DMS79 treated with DMSO at 0.1 percent for 48 hours (cell line): ENCODE results near the gene IRF2BP2.
A peak's percentile ranks its signal among the peaks of the same experiment; 100 is the strongest.

ENCODE experiments used
- DNase-seq: peaks from one replicate; lab custom pipeline; 2025; lab: John Stamatoyannopoulos, UW

The IRF2BP2 gene

DNA sequence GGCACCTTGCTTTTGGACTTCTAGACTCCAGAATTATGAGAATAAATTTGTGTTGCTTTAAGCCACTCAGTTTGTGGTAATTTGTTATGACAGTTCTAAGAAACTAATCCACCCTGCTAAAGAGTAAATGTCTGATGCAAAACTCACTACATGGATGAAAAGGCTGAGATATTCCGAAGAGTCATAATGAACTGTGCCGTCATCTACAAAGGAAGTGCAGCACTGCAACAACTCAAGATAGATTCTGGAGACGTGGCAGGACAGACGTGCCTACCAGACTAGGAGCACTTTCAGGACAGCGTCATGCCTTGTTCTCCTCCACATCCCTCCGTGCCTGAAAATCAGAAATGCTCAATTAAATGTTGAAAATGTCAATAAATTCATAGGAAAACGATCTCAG, 24.4 kb upstream of the IRF2BP2 start:
- no peak for DNase-seq

DNA sequence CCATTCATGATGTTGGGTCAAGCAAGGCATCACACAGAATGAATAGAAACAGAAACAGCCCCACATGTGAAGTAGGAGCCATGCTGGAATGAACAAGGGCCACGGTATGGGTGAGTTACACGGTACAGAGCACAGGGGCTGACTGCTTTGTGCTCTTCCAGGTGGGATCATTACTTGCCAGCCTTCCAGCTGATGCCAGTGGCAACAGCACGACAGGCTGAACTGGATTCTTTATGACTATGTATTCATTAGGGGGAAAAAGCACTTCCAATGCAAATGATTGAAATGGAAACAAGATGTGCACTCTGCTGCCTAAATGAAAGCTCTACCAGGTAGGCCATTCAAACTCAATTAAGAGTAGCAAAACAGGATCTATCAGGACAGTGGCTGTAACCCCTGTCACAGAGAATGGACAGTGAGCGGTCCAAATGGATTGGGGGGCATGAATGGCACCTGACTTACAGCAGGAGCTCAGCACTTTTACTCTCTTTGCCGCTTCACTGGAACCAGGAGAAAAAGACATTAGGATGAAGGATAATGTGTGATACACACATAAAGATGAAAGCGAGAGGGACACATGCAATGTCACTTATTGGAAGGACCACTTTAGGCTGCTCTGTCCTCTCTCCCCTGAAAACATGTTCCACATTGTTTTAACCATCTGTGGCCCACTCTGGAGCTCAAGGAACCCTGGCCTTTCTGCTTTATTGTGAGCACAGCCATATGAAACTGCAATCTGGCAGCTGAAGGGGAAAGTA, 23.4 kb upstream of the IRF2BP2 start:
- no peak for DNase-seq

DNA sequence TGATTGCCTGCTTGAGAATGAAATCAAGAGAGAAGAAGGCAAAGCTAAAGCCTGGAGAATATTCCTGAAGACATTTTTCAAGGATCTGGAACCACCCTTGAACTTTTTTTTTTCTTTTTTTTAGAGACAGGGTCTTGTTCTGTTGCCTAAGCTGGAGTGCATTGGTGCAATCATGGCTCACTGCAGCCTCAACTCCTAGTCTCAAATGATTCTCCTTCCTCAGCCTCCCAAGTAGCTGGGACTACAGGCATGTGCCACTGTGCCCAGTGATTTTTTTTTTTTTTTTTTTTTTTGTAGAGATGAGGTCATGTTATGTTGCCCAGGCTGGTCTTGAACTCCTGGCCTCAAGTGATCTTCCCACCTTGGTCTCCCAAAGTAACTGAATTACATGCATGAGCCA, 22.2 kb upstream of the IRF2BP2 start:
- no peak for DNase-seq

DNA sequence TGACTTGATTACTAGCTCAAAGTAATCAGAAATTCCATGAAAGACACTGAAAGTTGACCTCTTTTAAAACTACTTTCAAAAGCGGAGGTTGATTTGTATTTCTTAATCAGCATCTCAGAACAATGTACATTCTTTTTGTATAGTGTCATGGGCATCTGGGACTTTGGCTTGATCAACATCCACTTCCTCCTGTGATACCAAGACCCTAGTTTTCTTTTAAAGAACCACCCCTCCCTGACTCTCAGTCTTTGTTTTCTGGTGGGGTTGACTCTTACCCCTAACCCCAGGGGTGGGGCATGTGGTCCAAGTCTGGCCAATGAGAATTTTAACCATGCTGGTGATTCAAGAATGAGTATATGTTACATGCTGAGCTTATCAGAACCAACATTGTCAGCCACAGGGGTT, 21.7 kb upstream of the IRF2BP2 start:
- no peak for DNase-seq

DNA sequence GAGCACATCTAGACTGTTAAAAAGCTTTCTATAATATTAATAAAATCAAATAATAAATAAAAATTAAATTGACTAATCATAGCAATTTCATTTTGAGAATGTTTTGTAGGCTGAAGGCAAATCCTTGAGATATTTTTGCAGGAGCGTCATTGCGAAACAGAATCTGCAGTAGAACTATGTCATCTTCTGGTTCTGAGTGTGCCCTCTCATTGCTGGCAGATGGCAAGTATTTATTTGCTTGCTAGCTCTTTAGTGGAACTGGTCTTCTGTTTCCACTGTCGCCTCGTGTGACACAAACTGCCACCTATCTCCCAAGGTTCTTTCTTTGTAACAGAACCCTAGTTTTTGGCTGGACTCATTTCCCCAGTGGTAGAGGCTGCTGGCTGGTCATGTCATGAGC, 19.0 kb upstream of the IRF2BP2 start:
- no peak for DNase-seq

DNA sequence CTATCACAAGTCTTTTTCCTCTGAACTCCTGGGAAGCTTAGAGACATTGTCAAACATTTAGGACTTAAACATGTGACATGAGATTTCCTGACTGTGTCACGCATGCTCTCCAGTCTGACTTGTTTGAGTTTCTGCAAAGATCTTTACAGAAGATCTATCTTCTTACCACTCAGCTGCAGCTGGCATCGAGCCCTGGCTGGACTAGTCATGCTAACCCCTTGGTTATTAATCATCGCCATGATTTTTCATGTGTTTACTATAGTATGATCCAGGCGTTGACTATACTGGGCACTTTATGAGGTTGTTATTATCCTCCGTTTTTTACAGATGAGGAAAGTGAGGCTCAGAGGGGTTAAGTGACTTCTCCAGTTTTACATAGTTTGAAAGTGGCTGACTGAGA, 18.1 kb upstream of the IRF2BP2 start:
- DNase-seq: no peak

DNA sequence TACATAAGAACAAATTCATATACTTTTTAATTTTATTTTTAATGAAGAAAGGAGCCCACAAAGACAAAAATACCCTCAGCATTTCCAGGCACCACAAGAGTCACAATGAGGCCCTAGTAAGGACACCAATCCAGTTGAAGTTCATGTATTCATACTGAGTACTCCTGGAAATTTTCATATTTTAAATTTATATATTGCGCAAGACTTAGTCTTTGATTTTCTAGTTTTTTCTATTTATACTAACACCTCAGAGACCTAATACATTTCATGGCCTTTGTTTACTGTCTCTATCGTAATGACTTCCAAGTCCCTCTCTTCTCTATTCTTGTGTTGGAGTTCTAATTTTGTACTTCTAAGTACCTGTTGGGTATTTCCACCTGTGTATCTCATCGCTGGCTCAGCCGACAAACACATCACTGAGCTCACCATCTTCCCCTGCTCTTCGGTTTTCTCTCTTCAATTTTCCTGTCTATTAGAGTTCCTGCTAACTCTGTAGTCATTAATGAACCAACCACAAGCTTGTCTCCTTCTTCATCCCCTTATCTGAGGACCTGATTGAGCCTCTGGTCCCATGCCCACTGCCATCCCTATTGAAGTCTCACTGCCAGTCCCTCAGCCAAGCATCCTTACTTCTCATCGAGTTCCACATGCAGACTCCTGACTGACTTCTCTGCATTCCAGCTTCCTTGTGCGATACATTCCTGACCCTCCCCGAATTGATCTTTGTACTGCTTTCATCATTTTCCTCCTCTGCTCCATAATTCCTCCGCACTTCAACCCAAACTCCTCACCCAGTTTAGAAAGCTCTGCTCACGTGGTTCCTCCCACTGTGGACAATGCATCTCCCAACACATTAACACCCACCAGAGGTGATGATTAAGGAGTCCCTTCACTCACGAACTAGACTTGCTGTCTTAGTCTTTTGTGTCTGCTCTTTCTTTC, 17.3 kb upstream of the IRF2BP2 start:
- DNase-seq: no peak

DNA sequence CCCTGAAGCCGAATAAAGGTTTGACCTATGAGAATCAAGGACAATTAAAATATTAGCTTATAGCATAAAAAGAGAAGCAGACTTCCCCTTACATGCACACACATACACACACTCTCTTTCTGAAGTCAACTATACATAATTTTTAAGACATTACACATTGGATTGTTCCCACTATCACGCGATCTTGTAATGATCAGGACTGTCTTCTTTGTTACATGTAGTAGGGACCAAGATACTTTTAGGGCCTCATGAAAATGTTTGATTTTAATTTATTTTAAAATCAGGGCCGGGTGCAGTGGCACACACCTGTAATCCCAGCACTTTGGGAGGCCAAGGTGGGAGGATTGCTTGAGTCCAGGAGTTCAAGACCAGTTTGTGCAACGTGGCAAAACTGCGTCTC, 16.4 kb upstream of the IRF2BP2 start:
- DNase-seq: no peak

DNA sequence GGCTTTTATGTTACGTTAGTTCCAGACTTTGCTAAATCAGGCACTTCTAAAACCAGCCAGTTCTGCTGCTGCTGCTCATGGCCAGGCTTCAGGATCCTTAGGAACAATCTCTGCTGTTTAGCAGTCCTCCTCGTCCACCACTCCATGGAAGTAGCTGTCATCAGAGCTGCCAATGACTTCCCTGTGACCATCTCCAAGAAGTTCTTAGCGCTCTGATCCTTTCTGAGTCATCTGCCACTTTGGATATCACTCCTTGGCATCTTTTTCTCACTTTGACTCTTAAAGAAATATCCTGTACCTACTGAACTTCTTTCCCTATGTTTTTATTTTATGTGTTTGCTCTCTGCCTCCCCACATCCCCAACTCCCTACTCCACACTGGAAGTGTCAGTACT, 14.7 kb upstream of the IRF2BP2 start:
- DNase-seq: no peak

DNA sequence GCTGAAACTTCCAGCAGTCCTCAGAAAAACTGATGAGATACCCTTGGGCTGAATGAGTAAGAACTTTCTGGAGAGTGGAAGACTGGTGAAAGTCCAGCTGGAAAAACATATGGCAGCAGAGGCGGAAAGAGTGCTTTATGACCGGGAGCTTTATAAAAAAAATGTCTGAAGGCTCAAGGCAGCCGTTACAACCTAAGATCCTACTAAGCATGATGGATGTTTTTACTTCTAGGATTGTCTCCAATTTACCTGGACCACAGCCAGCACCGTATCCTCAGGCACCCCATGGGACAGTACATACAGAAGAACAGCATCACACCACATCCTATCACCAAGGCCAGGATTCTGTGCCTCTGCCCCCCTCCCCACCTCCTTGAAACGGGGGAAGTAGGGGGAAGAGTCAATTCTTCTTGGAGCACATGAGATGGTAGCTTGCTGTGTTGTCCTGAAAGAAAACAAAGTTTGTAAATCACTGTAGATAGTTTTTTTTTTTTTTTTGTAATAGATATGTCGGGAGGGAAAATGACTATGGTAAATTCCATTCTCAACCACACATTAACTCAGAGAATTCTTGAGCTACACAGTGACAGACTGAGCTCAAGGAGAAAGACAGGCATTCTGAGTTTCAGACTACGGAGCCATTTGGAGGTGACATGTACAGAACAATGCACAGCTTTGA, 11.8 kb upstream of the IRF2BP2 start:
- DNase-seq: no peak

DNA sequence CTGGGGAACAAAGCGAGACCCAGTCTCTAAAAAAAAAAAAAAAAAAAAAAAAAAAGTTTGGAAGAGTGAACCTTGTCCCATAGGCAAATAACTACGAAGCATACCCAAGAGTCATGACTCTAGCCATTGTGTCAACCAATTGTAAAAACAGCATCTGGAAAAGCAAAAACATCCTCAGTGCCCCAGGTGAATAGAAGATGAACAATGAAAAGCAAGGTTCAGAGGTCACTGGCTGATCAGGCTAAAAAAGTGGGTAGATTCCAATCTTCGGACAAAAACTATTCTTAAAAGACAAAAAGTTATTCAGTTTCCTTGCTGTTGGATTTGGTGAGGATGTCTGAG, 11.1 kb upstream of the IRF2BP2 start:
- DNase-seq: no peak

DNA sequence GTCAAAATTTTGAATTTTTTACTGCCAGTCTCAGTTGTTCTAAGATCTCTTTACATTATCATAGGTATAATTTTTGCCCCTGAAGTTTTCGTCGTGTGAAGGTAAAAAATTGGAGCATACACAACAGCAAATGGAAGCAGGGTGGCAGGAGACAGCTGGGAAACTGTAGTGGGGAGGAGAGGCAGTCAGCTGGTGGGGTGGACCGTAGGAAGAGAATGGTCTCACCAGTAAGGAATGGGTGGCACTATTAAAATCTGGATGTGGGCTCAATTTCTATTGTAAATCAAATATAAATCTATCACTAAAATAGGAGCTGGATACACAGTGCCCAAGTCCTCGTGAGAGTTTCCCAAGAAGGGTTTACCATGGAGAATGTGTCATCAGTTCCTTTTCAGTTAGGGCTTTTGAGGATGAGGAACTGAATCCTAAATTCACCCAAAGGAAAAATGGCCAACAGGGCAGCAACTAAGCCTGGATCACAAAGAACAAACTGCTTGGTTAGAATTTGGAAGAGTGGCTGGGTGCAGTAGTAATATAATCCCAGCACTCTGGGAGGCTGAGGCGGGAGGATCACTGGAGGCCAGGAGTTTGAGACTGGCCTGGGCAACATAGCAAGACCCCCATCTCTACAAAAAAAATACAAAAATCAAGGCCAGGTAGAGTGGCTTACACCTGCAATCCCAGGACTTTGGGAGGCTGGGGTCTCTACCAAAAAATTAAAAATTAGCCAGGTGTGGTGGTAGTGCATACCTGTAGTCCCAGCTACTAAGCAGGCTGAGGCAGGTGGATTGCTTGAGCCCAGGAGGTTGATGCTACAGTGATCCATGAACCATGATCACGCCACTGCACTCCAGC, 10.5 kb upstream of the IRF2BP2 start:
- DNase-seq: no peak

DNA sequence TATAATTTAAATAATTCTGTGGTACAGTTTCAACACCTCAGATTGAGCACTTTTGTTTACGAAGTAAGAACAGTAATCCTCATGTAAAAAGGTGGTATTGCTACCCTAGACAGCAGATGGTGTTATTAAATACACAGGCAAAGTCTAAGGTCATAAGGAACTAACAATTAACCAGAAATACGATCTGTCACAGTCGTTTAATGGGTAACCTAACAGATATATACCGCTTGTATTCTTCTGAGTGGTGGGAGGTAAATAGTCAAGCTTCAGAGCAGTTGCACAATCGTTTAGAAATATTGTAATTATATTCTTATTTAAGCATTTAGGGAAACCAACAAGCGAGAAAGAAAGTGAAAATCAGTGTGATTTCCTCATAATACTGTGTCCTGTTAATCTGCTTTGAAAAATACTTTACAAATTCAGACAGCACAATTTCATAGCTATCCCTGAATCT, 9.8 kb upstream of the IRF2BP2 start:
- no peak for DNase-seq

DNA sequence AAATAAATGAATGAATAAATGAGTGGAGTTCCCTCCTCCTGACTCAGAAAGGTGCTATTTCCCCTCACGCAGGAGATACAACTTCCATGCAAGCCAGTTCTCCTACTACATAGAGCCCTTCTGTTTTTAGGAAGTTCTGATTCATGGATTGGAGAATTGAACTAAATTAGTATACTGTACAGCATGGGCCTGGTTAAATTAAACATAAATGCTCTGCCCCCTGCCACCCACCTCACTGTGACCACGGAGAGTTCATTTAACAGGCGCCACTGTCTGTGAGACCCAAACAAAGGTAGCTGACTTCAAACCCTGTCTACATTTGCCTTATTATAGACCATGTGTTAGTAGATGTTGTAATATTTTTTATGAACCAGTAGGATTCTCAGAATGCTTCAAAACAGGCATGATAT, 9.1 kb upstream of the IRF2BP2 start:
- DNase-seq: no peak

DNA sequence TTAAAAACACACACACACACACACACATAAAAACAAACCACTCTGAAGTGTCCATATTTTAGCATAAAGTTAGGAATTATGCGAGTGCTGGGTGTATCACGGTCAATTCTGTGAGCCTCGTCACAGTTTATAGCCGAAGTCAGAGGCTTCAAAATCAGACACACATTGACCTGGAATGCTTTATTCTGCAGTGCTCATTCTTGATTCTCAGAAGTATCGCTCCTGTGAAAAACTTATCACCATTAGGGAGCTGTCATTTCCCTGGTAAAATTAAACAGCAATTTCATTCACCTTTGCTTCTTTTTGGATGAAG, 8.7 kb upstream of the IRF2BP2 start:
- no peak for DNase-seq

DNA sequence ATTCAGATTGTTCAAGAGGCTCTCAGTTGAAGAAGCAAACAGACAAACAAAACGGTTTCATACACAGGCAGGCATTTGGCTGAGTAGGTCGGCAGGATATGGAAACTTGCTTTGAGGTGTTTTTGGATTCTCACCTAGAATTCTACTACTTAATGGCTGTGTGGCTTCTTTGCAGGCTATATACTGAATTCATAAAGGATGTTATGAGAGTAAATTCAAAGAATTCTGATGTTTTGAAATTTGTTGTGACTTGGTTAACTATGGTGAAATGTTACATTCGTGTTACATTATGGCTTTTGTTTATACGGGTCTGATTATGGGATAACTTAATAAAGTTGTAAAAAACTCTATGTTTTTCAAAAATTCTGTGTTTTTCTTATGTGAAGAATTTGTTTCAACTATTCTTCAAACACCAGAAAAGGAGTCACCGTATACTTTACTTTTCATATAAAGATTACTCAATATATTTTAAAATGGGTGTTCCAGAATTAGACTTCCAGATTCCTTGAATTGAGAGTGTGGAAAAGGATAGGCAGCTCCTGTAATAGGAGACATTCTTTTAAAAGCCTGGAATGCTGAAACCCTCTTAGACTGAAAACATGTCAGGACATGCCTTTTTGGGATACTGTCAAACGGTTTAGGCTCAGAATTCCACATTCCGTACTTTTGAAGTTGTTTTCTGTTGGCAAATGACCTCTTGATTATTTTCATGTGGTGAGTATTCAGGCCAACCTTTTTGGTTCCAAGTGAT, 8.2 kb upstream of the IRF2BP2 start:
- no peak for DNase-seq

DNA sequence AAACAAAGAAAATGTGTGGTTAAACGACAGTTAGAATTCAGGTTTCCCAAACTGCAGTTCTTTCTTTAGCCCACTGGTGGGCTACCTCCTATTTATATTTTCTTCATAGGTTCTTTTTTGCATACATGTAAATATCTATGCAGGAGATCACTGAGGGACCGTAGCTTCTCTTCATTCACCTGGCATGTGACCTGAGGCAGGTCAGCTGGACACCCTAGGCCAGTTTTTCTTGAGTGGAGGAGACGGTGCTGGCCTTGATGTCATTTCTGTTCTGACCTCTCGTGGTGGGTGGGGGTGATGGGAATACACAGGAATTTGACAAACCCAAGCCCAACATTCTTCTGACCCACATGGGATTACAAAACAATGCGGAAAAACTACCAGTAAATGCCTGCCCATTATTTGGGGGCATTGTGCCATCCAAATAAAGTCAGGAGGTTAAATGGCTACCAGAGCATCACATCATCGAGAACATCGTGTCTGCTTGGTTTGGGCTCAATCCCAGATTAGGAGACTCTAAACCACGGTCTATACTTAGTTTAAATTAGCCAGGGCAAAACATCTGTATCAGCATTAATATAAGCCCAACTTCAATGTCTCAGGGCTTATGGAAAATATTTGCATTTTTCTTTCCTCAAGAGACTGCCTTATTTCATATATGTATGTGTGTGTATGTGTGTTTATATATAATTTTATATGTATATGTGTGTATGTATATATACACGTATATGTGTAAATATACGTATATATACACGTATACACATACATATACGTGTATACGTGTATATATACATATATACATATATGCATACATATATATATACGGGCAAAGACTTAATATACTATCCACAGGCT, 7.4 kb upstream of the IRF2BP2 start:
- no peak for DNase-seq

DNA sequence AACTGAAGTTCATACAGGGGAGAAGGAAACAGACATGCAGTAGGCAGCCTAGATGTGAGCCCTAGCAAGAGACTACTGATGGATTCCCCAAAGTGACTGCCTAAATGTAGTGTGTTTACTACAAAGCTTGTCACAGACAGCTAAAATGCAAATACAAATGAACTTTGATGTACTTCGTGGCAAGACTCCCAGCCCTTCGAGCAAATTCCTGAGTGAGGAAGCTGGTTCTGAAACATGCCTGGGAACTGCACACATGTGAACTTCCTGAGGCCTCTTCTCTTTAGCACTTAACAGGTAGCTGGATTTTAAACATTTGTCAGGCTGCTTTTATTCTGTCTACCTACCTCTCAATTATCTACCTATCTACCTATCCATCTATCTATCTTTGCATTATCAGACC, 6.7 kb upstream of the IRF2BP2 start:
- DNase-seq: no peak

DNA sequence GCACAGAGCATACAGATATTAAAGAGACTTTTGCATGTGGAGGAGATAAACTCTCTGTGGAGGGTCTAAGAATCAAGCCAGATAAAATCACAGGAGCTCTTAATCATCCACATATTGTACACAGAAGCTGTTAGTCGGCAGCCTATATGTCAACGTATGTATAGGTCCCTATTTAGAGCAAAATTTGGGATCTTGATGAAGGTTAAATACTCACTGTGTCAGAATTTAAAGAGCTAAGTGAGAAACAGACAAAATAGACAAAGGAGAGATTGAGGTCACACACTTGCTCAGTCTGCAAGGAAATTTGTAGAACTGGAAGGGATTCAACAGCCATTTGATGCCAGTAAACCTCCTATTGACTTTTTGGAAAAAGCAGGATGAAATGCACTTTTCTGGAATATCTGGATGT, 4.1 kb upstream of the IRF2BP2 start:
- DNase-seq: peak; percentile 34

DNA sequence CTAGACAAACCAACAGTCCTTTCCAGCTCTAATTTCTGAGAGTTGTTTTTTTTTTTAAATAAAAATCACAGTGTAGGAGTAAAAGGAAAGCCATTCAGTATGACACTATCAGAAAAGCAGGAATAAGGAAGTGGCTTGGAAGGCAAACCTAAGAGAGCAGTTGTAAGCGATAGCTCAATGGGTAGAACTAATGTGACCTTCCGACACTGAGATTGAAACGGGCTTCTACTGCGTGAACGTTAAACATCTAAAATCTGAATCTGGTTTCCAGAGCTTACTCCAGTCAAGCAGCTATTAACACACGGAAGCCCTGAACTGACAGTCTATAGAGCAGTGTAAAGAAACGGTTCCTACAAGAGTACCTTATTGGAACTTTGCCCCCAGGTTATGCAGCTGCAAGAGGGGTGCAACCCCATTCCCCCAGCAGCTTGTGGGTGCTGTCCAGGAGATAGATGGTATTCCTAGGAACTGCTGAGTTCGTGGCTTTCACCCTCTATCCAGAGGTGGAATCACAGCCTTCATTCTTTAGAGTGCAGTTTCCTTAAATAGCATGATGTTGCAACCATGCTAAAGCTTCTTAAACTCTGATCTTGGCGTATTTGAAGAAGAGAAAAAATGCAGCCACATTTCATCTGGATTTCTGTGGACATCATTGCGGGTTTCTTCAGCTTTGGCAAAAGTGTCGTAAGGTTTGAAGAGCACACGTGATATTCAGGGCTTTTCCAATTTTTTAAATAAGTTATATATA, 3.3 kb upstream of the IRF2BP2 start:
- peak; percentile 89 for DNase-seq
